NCI-H82 (cell line): ENCODE results near the gene MLEC.
"Not testable (repeated sequence)": the region's sequence is repeated elsewhere in the genome, so short reads cannot be mapped to it uniquely, and the experiment has no call there.

Experiments
- DNase-seq: peaks from one replicate; lab custom pipeline; 2025; lab: John Stamatoyannopoulos, UW

Gene MLEC

GRCh38 chr12:120662879-120663278 lies 24.1 kb upstream of the MLEC start:
- DNase-seq, result no peak

GRCh38 chr12:120663741-120664140 lies 23.2 kb upstream of the MLEC start:
- DNase-seq, result no peak

- DNase-seq, result peak; percentile 45
Measured at GRCh38 chr12:120666571-120667390, 20.2 kb upstream of the MLEC start.

- no peak for DNase-seq
Measured at GRCh38 chr12:120668091-120668867, 18.7 kb upstream of the MLEC start.

GRCh38 chr12:120668868-120669840 lies 17.8 kb upstream of the MLEC start:
- DNase-seq, result peak; percentile 99

- DNase-seq, result not testable (repeated sequence)
Measured at GRCh38 chr12:120670237-120670636, 16.7 kb upstream of the MLEC start.

- no peak for DNase-seq
Measured at GRCh38 chr12:120670667-120671066, 16.3 kb upstream of the MLEC start.

GRCh38 chr12:120674097-120674636 lies 12.8 kb upstream of the MLEC start:
- DNase-seq, result peak; percentile 75

GRCh38 chr12:120677765-120678473 lies 9.0 kb upstream of the MLEC start:
- no peak for DNase-seq

- no peak for DNase-seq
Measured at GRCh38 chr12:120678572-120678971, 8.4 kb upstream of the MLEC start.

GRCh38 chr12:120680165-120680738 lies 6.7 kb upstream of the MLEC start:
- DNase-seq, result no peak

- no peak for DNase-seq
Measured at GRCh38 chr12:120684523-120684932, 2.4 kb upstream of the MLEC start.

GRCh38 chr12:120685522-120685921 lies 1.4 kb upstream of the MLEC start:
- no peak for DNase-seq

- DNase-seq, result peak; percentile 100
Measured at GRCh38 chr12:120686151-120686689, 729 bp upstream of the MLEC start.

- DNase-seq, result peak; percentile 53
Measured at GRCh38 chr12:120687578-120688289, 785 bp downstream of the MLEC start.

GRCh38 chr12:120688527-120689071 lies 1.6 kb downstream of the MLEC start:
- no peak for DNase-seq

GRCh38 chr12:120689397-120690082 lies 2.6 kb downstream of the MLEC start:
- no peak for DNase-seq

- no peak for DNase-seq
Measured at GRCh38 chr12:120690083-120690450, 3.1 kb downstream of the MLEC start.

GRCh38 chr12:120690978-120691377 lies 4.0 kb downstream of the MLEC start:
- no peak for DNase-seq
